Measurements from ENCODE around the gene SCN4B.

SCN4B gene

DNA sequence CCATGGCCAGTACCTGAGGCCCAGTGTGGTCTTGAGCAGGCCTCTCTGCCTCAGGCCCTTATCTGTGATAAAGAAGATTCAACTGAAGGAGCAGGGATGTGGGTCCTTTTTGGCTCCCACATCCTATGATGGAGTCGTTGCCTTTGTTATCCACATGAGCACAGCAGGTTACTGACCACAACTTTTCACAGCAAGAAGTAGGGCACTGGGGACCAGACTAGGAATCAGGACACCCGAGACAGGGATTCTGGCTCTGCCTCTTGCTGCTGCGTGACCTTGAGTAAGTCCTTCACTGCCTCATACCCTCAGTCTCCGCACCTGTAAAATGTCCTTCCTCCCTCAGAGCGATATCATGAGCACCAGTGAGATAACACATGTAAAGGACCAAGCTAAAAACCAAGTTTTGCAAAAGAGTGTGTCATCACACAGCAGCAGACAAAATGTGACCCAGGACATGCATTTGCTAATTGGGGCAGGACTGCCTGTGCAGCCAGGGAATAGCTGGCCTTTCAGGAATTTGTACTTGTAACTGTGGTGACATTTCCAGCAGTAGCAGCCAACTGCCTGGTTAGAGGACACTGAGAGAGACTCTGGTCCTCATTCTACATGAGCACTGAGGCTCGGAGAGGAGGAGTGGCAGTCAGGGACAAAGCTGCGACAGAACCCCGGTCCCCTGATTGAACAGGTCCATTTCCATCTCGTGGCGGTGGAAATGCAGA, 52.6 kb downstream of the SCN4B start:
- no peak for DNase-seq (ENCODE audit: low read depth in 2 of 2)

- no peak for DNase-seq (ENCODE audit: low read depth in 2 of 2)
Observed at GRCh38 chr11:118098996-118099837, 53.4 kb downstream of the SCN4B start.

DNA sequence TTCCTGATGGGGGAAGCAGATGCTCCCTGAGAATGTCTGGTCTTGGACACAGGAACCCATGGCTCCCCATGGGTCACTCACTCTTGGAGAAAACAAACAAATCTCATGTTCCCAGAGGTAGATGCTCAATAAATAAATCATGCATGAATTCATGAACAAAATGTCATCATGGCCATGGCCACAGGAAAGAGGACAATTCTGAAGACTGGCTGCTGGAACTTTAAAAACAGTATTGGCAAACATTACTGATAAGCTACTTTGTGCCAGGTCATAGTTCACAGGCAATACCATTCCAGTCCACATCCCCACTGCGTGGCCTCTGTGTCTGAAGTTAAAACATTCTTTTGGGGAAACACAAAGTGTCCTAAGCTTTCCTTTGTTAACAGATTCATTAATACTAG, 56.7 kb downstream of the SCN4B start:
- DNase-seq (ENCODE audit: low read depth in 2 of 2), result no peak

DNA sequence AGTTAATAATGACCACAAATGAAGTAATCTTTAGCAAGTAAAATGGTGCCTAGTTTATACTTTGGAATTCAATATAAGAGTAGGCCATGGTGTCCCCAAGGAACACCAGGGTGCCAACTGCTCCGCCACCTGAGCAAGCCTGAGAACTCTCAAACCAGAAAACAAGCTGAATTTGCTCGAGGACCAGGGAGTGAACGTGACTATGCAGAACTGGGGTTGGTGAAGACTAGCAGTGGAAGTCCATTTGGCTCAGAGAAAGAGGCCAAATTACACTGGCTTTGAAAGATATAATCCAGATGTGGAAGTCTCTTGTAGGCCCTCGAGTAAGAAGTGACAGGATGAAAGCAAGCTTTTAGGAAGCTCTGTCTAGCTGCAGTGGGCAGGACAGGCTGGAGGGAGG, 57.1 kb downstream of the SCN4B start:
- no peak for DNase-seq (ENCODE audit: low read depth in 2 of 2)

DNA sequence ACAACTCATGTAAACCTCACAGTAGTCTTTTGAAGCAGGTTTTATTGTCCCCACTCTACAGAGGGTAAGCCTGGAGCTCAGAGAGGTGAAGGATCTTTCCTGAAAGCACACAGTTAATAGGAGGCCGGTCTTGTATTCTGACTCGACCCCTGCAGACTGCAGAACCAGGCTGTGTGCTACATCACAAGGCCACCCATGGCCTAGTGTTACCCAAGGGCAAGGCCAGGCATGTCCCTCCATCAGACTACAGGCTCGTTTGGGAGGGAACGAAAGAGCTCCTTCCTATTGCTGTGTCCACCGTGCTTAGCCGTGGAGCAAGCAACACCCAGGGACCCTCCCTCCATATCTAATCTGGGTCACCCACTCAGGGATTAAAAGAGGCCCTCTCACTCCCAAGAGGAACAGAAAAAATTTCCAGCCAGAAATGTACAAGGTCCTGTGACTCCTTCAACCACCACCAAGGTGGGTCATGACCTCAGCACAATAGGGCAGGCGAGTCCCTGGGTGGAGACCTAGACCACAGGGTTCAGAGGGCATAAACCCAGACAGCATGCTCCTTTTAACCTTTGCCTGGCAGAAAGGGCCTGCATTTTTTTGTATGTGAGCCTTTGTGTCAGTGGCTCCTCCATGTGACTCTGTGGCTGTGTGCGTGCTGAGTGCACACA, 59.6 kb downstream of the SCN4B start:
- no peak for DNase-seq (ENCODE audit: low read depth in 2 of 2)

DNA sequence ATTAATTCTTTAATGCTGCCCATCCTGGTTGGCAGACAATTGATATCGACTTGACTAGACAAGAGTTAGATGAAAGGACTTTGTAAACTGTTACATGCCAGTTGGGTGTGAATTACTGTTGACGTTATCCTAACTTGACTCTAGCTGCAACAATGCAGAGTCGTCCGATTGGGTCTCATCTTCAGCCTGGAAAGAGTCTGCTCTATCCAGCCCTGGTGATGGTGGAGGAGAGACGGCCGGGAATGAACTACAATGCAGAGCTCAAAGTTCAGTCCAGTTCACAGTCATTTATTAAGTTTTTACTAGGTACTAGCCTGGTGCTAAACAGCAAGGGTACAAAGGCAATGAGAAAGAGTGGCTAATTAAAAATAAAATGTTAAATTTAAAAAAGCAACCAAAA, 60.9 kb downstream of the SCN4B start:
- DNase-seq (ENCODE audit: low read depth in 2 of 2), result no peak

GRCh38 chr11:118090545-118091162, 62.0 kb downstream of the SCN4B start:
- DNase-seq (ENCODE audit: low read depth in 2 of 2), result no peak

DNA sequence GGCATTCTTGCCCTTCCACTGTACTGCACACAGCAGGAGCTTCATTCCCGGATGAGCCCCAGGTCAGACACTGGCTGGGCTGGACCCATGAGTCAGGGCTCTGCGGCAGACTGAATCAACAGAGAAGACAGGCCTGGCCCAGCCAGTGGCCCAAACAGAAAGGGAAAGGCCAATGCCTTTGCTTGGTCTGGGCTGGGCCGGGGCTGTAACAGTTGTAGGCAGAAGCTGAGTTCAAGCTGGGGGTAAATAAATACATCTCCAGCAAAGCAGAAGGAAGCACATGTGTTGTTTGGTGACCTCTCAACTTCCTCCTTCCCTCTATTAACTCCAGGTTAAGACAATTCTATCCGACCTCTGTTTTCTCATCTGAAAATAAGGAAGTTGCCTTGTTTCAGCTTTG, 64.1 kb downstream of the SCN4B start:
- DNase-seq (ENCODE audit: low read depth in 2 of 2), result no peak

- DNase-seq (ENCODE audit: low read depth in 2 of 2), result no peak
Observed at GRCh38 chr11:118087931-118088330, 64.7 kb downstream of the SCN4B start.

DNA sequence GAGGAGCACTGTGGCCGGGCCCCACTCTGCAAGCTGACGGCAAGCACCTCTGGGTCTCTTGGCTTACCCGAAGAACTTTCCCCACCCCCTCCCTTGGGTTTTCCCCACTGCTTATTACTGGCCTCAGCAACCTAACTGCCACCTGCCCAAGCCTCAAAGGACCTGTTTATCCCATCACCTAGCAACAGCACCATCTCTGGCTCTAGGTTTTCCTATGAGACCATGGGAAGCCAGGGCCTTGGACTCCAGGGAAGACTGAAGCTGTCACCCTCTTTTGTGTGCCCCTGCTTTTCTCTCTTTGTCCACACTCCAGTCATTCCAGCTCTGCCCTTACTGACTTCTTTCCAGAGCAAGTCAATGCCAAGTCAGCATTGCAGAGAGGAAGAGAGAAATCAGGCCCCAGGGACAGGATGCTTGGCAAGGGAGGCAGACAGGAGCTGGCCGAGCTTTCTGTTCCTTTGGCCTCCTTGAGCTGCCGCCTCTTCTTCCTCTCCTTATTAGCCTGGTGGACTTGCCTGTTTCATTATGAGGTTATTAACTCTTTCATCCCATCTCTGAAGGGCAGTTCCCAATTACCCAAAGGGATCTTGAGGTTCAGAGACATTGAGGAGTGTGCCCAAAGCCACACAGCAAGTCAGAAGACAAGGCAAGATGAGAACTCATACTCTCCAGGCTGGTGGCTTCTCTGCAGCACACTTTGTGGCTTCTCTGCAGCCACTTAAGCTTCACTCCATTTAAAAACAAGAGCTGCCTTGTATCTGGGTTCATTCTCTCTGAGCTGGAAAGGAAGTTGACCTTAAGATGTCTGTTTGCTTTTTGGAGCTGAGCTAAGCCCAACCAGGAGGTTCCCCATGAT, 65.5 kb downstream of the SCN4B start, which contains the start of gene SMIM35:
Gene SMIM35 (minus strand): TSS at position 51 of the 856 bp plus-strand sequence. CDS start 206 bp downstream, outside the sequence.
- no peak for DNase-seq (ENCODE audit: low read depth in 2 of 2)

DNA sequence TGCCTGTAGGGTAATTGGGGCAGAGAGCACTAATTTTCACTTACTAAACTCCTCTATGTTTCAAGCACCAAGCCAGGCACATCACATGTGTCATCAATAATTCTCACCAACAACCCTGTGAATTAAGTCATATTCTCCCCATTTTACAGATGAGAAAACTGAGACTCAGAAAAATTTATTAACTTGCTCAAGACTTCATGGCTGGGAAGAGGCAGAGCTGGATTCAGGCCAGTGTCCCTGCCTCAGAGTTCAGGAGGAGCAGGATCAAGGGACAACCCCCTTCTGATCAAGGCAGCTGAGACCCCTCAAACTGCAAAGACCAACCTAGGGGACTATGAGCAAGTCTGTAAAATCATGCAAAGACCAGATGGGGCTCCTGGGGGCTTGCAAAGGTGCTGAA, 68.0 kb downstream of the SCN4B start:
- no peak for DNase-seq (ENCODE audit: low read depth in 2 of 2)

DNA sequence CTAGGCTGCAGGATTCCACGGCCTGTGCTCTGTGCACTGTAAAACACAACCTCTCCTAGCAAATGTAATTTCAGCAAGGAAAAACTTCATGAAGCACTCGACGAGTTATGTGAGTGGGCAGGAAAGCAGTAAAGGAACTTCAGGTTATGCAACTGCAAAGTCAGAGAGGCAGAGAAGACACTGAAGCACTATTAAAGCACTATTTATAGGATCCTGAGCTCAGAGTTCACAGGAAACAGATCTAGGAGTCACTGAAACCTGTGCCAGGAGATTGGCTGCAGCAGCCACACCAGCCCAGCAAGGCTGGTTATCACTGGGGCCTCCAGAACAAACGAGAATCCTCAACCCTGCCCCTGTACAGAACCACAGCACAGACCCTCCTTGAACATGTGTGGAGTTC, 68.4 kb downstream of the SCN4B start:
- DNase-seq (ENCODE audit: low read depth in 2 of 2), result no peak
